Stimulated activated naive B cell treated with anti-CD40 and anti-IgM and Interleukin-4, amounts not matched to agents 10 μg/mL and 1 μg/mL and 100 μg/mL, for 72 hours (primary cell): ENCODE measurements around the gene RAP1GAP2.
"Not testable (repeated sequence)": the region's sequence is repeated elsewhere in the genome, so short reads cannot be mapped to it uniquely, and the experiment has no call there.

ENCODE experiments used
- ATAC-seq, 2 donors: fragments of 150-1000 bp; cut with Tn5 transposase; replicated peaks; 2 replicates each; pipeline ENCODE4 v1.10.0; 2021; ENCODE audit warnings: moderate library complexity in 1 of 2
- DNase-seq: peaks from one replicate; pipeline ENCODE4 v3.0.0; 2021
- H3K27ac Mint-ChIP-seq: one replicate; pipeline ENCODE4 v1.8.0; 2022; ENCODE audit warnings: mild to moderate bottlenecking, mixed read lengths
- H3K27me3 Mint-ChIP-seq, 2 donors: one replicate each; pipeline ENCODE4 v1.8.0; 2022; ENCODE audit warnings: mixed read lengths in 2 of 2
- H3K36me3 Mint-ChIP-seq, 2 donors: one replicate each; pipeline ENCODE4 v1.8.0; 2022; ENCODE audit warnings: mixed read lengths in 2 of 2, mild to moderate bottlenecking in 1 of 2
- H3K4me1 Mint-ChIP-seq, 2 donors: one replicate each; pipeline ENCODE4 v1.8.0; 2022; ENCODE audit warnings: mixed read lengths in 2 of 2, mild to moderate bottlenecking in 1 of 2
- H3K4me3 Mint-ChIP-seq, 2 donors: one replicate each; pipeline ENCODE4 v1.8.0; 2022; ENCODE audit warnings: mild to moderate bottlenecking in 2 of 2, mixed read lengths in 2 of 2, moderate library complexity in 1 of 2
- H3K9me3 Mint-ChIP-seq, 2 donors: one replicate each; pipeline ENCODE4 v1.8.0; 2022; ENCODE audit warnings: mixed read lengths in 2 of 2, mild to moderate bottlenecking in 1 of 2

Gene RAP1GAP2

GRCh38 chr17:2995886-2996809 is 199.9 kb downstream of the RAP1GAP2 start:
- no peak overlapping the region for H3K27ac Mint-ChIP-seq
- peaks cover 0 to 2% of the 10 kb centered on the region in 2 donors for H3K36me3 Mint-ChIP-seq
- DNase-seq (no peak), ATAC-seq (no peak)
- no peaks in the 10 kb centered on the region for H3K4me1 Mint-ChIP-seq
- H3K9me3 Mint-ChIP-seq, result no peaks in the 10 kb centered on the region
- H3K4me3 Mint-ChIP-seq, result no peak overlapping the region
- H3K27me3 Mint-ChIP-seq, result no peaks in the 10 kb centered on the region

GRCh38 chr17:2996810-2997670 is 200.8 kb downstream of the RAP1GAP2 start:
- Mint-ChIP-seq H3K27ac (no peak overlapping the region), H3K4me1 (peaks cover 4 to 6% of the 10 kb centered on the region in 2 donors), H3K4me3 (no peak overlapping the region), H3K27me3 (no peaks in the 10 kb centered on the region), H3K36me3 (peaks cover 0 to 2% of the 10 kb centered on the region in 2 donors), H3K9me3 (no peaks in the 10 kb centered on the region)
- DNase-seq (no peak), ATAC-seq (no peak)

GRCh38 chr17:2998469-2998901 is 202.2 kb downstream of the RAP1GAP2 start:
- not testable (repeated sequence) for H3K36me3 Mint-ChIP-seq, H3K27me3 Mint-ChIP-seq, H3K4me3 Mint-ChIP-seq, H3K27ac Mint-ChIP-seq, ATAC-seq, DNase-seq, H3K9me3 Mint-ChIP-seq
- peaks cover 18 to 21% of the 10 kb centered on the region in 2 donors for H3K4me1 Mint-ChIP-seq

- peaks cover 40 to 41% of the 10 kb centered on the region in 2 donors for H3K4me1 Mint-ChIP-seq
- DNase-seq (peak; percentile 87), ATAC-seq (peak; percentile 71)
- H3K36me3 Mint-ChIP-seq, result peaks cover 1 to 8% of the 10 kb centered on the region in 2 donors
- peak overlapping the region; percentile 93 for H3K27ac Mint-ChIP-seq
- no peaks in the 10 kb centered on the region for H3K9me3 Mint-ChIP-seq
- peak overlapping the region; percentile 47 to 75 for H3K4me3 Mint-ChIP-seq
- no peaks in the 10 kb centered on the region for H3K27me3 Mint-ChIP-seq
These were observed 206.5 kb downstream of the RAP1GAP2 start for GRCh38 chr17:3002538-3003295.

- ATAC-seq (peak; percentile 58 to 66), DNase-seq (peak; percentile 61)
- peaks cover 1 to 8% of the 10 kb centered on the region in 2 donors for H3K36me3 Mint-ChIP-seq
- H3K27me3 Mint-ChIP-seq, result no peaks in the 10 kb centered on the region
- H3K9me3 Mint-ChIP-seq, result no peaks in the 10 kb centered on the region
- H3K4me1 Mint-ChIP-seq, result peaks cover 40 to 41% of the 10 kb centered on the region in 2 donors
- peak overlapping the region; percentile 93 for H3K27ac Mint-ChIP-seq
- peak overlapping the region; percentile 72 to 75 for H3K4me3 Mint-ChIP-seq
These were observed 207.3 kb downstream of the RAP1GAP2 start for GRCh38 chr17:3003296-3004149.

- DNase-seq (peak; percentile 80), ATAC-seq (peak; percentile 51 to 55)
- Mint-ChIP-seq H3K9me3 (no peaks in the 10 kb centered on the region), H3K4me3 (peak overlapping the region; percentile 72 to 75), H3K4me1 (peaks cover 40 to 41% of the 10 kb centered on the region in 2 donors), H3K27me3 (no peaks in the 10 kb centered on the region), H3K36me3 (peaks cover 1 to 8% of the 10 kb centered on the region in 2 donors), H3K27ac (peak overlapping the region; percentile 93)
These were observed 208.0 kb downstream of the RAP1GAP2 start for GRCh38 chr17:3004150-3004801.

GRCh38 chr17:3004925-3005324 is 208.7 kb downstream of the RAP1GAP2 start:
- H3K4me3 Mint-ChIP-seq, result peak overlapping the region; percentile 41 to 75
- ATAC-seq (no peak), DNase-seq (no peak)
- H3K9me3 Mint-ChIP-seq, result no peaks in the 10 kb centered on the region
- H3K27me3 Mint-ChIP-seq, result no peaks in the 10 kb centered on the region
- H3K4me1 Mint-ChIP-seq, result peaks cover 40 to 41% of the 10 kb centered on the region in 2 donors
- peaks cover 1 to 12% of the 10 kb centered on the region in 2 donors for H3K36me3 Mint-ChIP-seq
- H3K27ac Mint-ChIP-seq, result peak overlapping the region; percentile 93

- Mint-ChIP-seq H3K4me1 (peaks cover 40 to 41% of the 10 kb centered on the region in 2 donors), H3K4me3 (no peak overlapping the region), H3K27ac (no peak overlapping the region), H3K27me3 (no peaks in the 10 kb centered on the region), H3K36me3 (peaks cover 1 to 12% of the 10 kb centered on the region in 2 donors), H3K9me3 (no peaks in the 10 kb centered on the region)
- DNase-seq, result no peak
- no peak for ATAC-seq
These were observed 209.5 kb downstream of the RAP1GAP2 start for GRCh38 chr17:3005696-3006095.

- DNase-seq (no peak), ATAC-seq (no peak)
- Mint-ChIP-seq H3K9me3 (no peaks in the 10 kb centered on the region), H3K36me3 (peaks cover 2 to 12% of the 10 kb centered on the region in 2 donors), H3K4me1 (peaks cover 38 to 39% of the 10 kb centered on the region in 2 donors), H3K4me3 (no peak overlapping the region), H3K27ac (no peak overlapping the region), H3K27me3 (no peaks in the 10 kb centered on the region)
These were observed 210.6 kb downstream of the RAP1GAP2 start for GRCh38 chr17:3006801-3007200.

- Mint-ChIP-seq H3K27ac (no peak overlapping the region), H3K4me1 (peaks cover 30 to 33% of the 10 kb centered on the region in 2 donors)
These were observed 211.4 kb downstream of the RAP1GAP2 start for GRCh38 chr17:3007651-3008121.

GRCh38 chr17:3008336-3009288 is 212.4 kb downstream of the RAP1GAP2 start:
- peaks cover 4 to 12% of the 10 kb centered on the region in 2 donors for H3K36me3 Mint-ChIP-seq
- no peak overlapping the region for H3K27ac Mint-ChIP-seq
- no peak overlapping the region for H3K4me3 Mint-ChIP-seq
- no peaks in the 10 kb centered on the region for H3K9me3 Mint-ChIP-seq
- DNase-seq, result no peak
- peaks cover 21 to 24% of the 10 kb centered on the region in 2 donors for H3K4me1 Mint-ChIP-seq
- no peak for ATAC-seq
- no peaks in the 10 kb centered on the region for H3K27me3 Mint-ChIP-seq

More at GRCh38 chr17:3007651-3008121, 211.4 kb downstream of the RAP1GAP2 start:
- ATAC-seq, result no peak
- peaks cover 4 to 12% of the 10 kb centered on the region in 2 donors for H3K36me3 Mint-ChIP-seq
- H3K9me3 Mint-ChIP-seq, result no peaks in the 10 kb centered on the region
- no peak for DNase-seq
- H3K4me3 Mint-ChIP-seq, result no peak overlapping the region
- no peaks in the 10 kb centered on the region for H3K27me3 Mint-ChIP-seq
